H1 (cell line): Measurements from ENCODE around the gene SAT2. TPM values are rescaled to one million over a fixed set of nuclear protein-coding genes. Genes with fewer than 3 reads are reported as not detected.

Source experiments
- ASH2L ChIP-seq: fragments of 200-600, 300-600 bp; sonication (generic); IDR thresholded peaks from one replicate; pipeline ENCODE4 v1.7.1; 2017; ENCODE audit warnings: low read length
- ATF2 ChIP-seq: IDR thresholded peaks from 2 replicates; pipeline ENCODE4 v1.6.1; 2012; ENCODE audit warnings: low read length, inconsistent platforms
- BACH1 ChIP-seq: IDR thresholded peaks from 2 replicates; pipeline ENCODE4 v1.6.1; 2012; ENCODE audit warnings: low read length, improper control_type of control experiment
- CHD7 ChIP-seq: fragments of 300-600 bp; sonication (generic); IDR thresholded peaks from 2 replicates; pipeline ENCODE4 v1.7.1; 2012; ENCODE audit warnings: low read length, moderate library complexity, mild to moderate bottlenecking, inconsistent platforms; ENCODE audit not compliant: insufficient replicate concordance
- RNF2 ChIP-seq: fragments of 200-900, 300-1000 bp; sonication (generic); IDR thresholded peaks from 2 replicates; pipeline ENCODE4 v1.7.1; 2016; ENCODE audit warnings: borderline replicate concordance, low read depth, mild to moderate bottlenecking, antibody characterized with exemption, low read length; ENCODE audit not compliant: poor library complexity, severe bottlenecking; ENCODE audit errors: missing control alignments
- SP1 ChIP-seq: IDR thresholded peaks from 2 replicates; pipeline ENCODE4 v1.6.1; 2011; ENCODE audit warnings: low read depth, low read length
- polyA plus RNA-seq, 7 experiments: library from polyadenylated mRNA; depleted of rRNA in 3 of 7; stranded (reverse) in 5 of 7; unstranded in 2 of 7; fragments of >200 nt in 5 of 7; fragments of 200-250 nt in 2 of 7; gene quantifications; 1 replicate in 5 of 7; 2 replicates in 1 of 7; 4 replicates in 1 of 7; pipeline versions ENCODE4 v1.2.1 to v1.2.3, GENCODE V29; 2011 to 2013; ENCODE audit warnings: missing spikeins in 2 of 7, mixed read lengths in 2 of 7
- total RNA-seq: library from RNA; stranded (reverse); fragmentation: NEBNext Ultra II Directional; extraction: Animal tissue kit (Norgen Biotek cat#: 25700); gene quantifications from 2 replicates; pipeline ENCODE4 v1.2.1, GENCODE V29; 2021

Gene SAT2
- total and polyA plus RNA-seq, 2 of the 8 experiments (the other 6 are each of a cell fraction or from before 2014, with no cell fraction given), result 36.4 to 72.3 TPM

GRCh38 chr17:7589204-7589868 lies 38.3 kb downstream of the SAT2 start (continued):
- TF ChIP-seq CHD7, result no peak
- peak; percentile 32; the same call in 1 of the 2 replicates for TF ChIP-seq BACH1
- no peak for TF ChIP-seq SP1
- no peak for TF ChIP-seq ATF2
- TF ChIP-seq ASH2L, result no peak
- TF ChIP-seq RNF2, result no peak
